Breast epithelium (tissue), 3 donors: ENCODE data around the gene CD300E.

Experiments
- POLR2AphosphoS5 ChIP-seq, 3 donors: sonication (generic); formaldehyde crosslinking; IDR thresholded peaks; one replicate each; pipeline ENCODE4 v1.6.1; 2017; ENCODE audit warnings: antibody characterized with exemption in 3 of 3
- TF ChIP-seq, protein P1 (sequence below), 3 donors: fragments of 450-650 bp; IDR thresholded peaks; one replicate each; pipeline ENCODE4 v1.5.1; 2016 to 2017; ENCODE audit warnings: antibody characterized with exemption in 3 of 3, mild to moderate bottlenecking in 3 of 3, moderate library complexity in 3 of 3

DNA sequence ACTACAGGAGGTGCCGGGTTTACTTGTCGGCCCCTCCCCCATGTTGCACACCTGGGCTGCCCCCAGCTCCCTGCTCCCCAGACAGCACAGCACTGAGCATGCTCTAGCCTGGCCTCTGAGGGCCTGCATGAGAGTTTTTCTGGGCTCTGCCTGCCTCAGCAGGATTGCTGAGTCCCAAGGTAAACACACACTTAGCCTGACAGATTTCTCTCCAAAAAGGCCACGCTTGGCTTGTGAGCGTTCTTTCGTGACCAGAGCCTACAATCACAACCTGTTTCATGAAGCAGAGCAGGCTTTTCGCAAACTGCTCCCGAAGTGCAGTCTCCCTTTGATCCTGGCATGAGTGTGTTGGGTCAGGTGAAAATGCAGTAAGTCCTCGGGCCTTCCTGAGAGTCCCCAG is 9.8 kb upstream of the CD300E start:
- TF ChIP-seq, protein P1, sequence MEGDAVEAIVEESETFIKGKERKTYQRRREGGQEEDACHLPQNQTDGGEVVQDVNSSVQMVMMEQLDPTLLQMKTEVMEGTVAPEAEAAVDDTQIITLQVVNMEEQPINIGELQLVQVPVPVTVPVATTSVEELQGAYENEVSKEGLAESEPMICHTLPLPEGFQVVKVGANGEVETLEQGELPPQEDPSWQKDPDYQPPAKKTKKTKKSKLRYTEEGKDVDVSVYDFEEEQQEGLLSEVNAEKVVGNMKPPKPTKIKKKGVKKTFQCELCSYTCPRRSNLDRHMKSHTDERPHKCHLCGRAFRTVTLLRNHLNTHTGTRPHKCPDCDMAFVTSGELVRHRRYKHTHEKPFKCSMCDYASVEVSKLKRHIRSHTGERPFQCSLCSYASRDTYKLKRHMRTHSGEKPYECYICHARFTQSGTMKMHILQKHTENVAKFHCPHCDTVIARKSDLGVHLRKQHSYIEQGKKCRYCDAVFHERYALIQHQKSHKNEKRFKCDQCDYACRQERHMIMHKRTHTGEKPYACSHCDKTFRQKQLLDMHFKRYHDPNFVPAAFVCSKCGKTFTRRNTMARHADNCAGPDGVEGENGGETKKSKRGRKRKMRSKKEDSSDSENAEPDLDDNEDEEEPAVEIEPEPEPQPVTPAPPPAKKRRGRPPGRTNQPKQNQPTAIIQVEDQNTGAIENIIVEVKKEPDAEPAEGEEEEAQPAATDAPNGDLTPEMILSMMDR (IDR thresholded peaks at IDR 0.05) = no peak
- TF ChIP-seq POLR2AphosphoS5 (IDR thresholded peaks at IDR 0.05) = no peak
